OCI-LY3 (cell line): Measurements from ENCODE around the gene IDH2.
A peak's percentile ranks its signal among the peaks of the same experiment; 100 is the strongest.

Source experiments
- H2AFZ ChIP-seq: fragments of 200-600, 300-600 bp; shearing (Covaris generic); 2 replicates; pipeline ENCODE4 v1.6.0; 2014; ENCODE audit warnings: antibody characterized with exemption, low read depth, low read length
- H3K27ac ChIP-seq: fragments of 200-600, 300-600 bp; sonication (generic); 2 replicates; pipeline ENCODE4 v1.5.1; 2014; ENCODE audit warnings: mild to moderate bottlenecking, low read length, moderate library complexity, mixed read lengths
- H3K27me3 ChIP-seq: fragments of 200-600, 300-600 bp; sonication (generic); 2 replicates; pipeline ENCODE4 v1.6.1; 2014; ENCODE audit warnings: low read depth, low read length, mixed read lengths
- H3K36me3 ChIP-seq: fragments of 200-600, 300-600 bp; sonication (generic); replicated peaks from 2 replicates; pipeline ENCODE3; 2014; ENCODE audit warnings: low read depth, low read length, mixed read lengths
- H3K4me1 ChIP-seq: fragments of 300-600, 200-600 bp; sonication (generic); 2 replicates; pipeline ENCODE4 v1.6.1; 2014; ENCODE audit warnings: low read length, mixed read lengths
- H3K4me2 ChIP-seq: fragments of 200-600, 300-600 bp; sonication (generic); 2 replicates; pipeline ENCODE4 v1.6.1; 2014; ENCODE audit warnings: low read length, mixed read lengths
- H3K4me3 ChIP-seq: fragments of 300-600, 200-600 bp; sonication (generic); 2 replicates; pipeline ENCODE4 v1.5.1; 2014; ENCODE audit warnings: antibody characterized with exemption, mild to moderate bottlenecking, low read length, moderate library complexity
- H3K79me2 ChIP-seq: fragments of 300-600, 200-600 bp; shearing (Covaris generic); 2 replicates; pipeline ENCODE4 v1.6.1; 2014; ENCODE audit warnings: mild to moderate bottlenecking, low read length, mixed read lengths
- H3K9ac ChIP-seq: fragments of 300-600, 200-600 bp; shearing (Covaris generic); 2 replicates; pipeline ENCODE4 v1.6.0; 2014; ENCODE audit warnings: mild to moderate bottlenecking, low read length, moderate library complexity
- H3K9me3 ChIP-seq: fragments of 200-600, 300-600 bp; shearing (Covaris generic); 2 replicates; pipeline ENCODE4 v1.6.1; 2014; ENCODE audit warnings: low read length, mixed read lengths; ENCODE audit not compliant: insufficient read depth
- H4K20me1 ChIP-seq: fragments of 200-600, 300-600 bp; sonication (generic); 2 replicates; pipeline ENCODE4 v1.6.1; 2016; ENCODE audit warnings: low read length, mixed read lengths; ENCODE audit not compliant: insufficient read depth
- CTCF ChIP-seq: fragments of 200-600, 300-600 bp; sonication (generic); IDR thresholded peaks from 2 replicates; pipeline ENCODE4 v1.5.1; 2014; ENCODE audit warnings: antibody characterized with exemption, low read length, low read depth
- EZH2phosphoT487 ChIP-seq: fragments of 200-600 bp; shearing (Covaris generic); IDR thresholded peaks from 2 replicates; pipeline ENCODE4 v1.6.1; 2018; ENCODE audit warnings: antibody characterized with exemption, mixed run types, low read depth

Gene IDH2

DNA sequence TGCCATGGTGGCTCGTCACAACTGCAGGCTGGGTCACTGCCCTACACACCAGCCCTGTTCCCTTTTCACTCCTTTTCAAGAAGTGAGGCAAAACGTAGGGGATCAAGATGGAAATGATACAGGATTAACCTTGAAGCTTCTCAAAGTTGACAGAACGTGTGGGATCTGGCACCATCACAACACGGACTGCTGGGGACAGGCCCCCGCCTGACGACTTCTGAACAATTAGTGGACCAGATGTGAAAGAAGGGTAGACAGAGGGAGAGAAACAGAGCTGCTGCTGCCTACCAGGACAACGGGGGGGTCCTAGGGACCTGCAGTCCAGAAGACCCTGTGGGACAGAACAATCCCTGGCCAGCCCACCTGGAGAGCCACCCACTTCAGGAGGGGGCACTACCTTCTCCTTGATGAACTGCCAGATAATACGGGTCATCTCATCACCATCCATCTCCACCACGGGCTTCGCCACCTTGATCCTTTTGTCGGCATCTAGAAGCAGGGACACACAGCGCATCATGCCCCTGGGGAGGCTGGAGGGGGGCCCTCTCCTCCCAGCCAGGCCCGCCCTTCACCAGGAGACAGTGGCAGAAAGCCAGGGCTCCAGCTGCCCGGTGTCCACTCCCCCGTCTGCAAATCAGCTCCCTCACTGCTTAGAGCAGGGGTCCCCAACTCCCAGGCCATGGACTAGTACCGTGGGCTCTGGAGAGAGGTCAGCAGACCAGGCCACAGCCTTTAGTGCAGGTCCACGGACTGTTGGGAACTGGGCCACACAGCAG, 10.9 kb downstream of the IDH2 start:
- Histone ChIP-seq H3K79me2 (peaks cover 71% of the 10 kb centered on the region), H4K20me1 (peaks cover 65% of the 10 kb centered on the region), H3K36me3 (peaks cover 73% of the 10 kb centered on the region), H3K4me1 (peaks cover 14% of the 10 kb centered on the region), H3K4me3 (no peak overlapping the region), H3K27me3 (no peaks in the 10 kb centered on the region), H2AFZ (no peak overlapping the region), H3K27ac (no peak overlapping the region), H3K9me3 (no peaks in the 10 kb centered on the region), H3K4me2 (no peak overlapping the region), H3K9ac (no peak overlapping the region)
- TF ChIP-seq EZH2phosphoT487 = no peak

DNA sequence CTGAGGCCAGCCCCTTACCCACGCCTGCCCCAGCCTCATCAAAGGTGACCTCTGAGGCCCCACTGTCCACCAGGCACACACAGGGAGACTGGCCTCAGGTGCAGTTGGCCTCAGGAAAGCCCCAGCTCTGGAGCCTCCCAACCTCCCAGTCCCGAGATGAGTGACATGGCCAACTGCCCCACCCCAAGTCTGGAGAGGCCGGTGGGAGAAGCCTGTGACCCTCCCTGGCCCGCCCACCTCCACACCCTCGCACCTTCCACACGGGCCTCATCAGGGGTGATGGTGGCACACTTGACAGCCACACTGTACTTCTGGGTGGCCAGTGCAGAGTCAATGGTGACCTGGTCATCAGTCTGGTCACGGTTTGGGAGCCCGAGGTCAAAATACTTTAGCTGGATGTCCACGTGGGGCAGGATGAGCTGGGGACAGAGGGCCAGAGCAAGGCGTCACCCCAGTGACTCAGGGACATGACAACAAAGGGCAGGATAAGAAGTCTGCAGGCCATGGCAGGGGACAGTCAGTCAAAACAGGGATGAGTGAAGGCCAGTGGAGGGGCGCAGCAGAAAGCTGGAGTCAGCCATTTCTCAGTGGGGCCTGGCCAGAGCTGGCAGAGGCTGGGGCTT, 11.9 kb downstream of the IDH2 start:
- peaks cover 73% of the 10 kb centered on the region for H3K36me3 ChIP-seq

DNA sequence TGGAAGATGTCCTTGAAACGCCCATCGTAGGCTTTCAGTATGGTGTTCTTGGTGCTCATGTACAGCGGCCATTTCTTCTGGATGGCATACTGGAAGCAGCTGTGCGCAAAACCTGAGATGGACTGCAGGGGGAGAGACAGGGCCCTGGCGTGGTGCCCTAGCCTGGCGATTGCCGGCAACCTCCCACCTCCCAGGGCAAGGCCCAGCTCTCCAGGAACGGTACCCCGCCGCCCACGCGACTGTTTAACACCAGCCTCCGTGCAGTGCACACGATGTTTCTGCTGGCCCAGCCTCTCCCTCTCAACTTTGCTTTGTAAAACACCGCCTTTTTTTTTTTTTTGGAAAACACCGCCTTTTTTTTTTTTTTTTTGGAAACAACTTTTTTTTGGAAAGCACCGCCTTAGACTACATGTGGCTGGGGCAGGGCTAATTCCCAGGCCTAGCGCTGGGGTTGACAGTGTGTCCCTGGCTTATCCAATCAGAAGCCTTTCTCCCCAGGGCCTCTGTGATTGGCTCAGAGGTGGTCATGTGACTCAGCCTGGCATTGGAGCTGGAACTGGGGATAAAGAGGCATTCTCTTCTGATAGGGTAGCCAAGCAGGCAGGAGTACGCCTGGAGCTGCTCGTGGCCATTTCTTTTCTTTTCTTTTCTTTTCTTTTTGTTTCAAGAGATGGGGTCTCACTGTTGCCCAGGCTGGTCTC, 14.7 kb downstream of the IDH2 start:
- Histone ChIP-seq H3K9ac (no peak overlapping the region), H3K27ac (peak overlapping the region; percentile 3; the same call in 1 of the 2 replicates), H2AFZ (no peak overlapping the region), H4K20me1 (peaks cover 33% of the 10 kb centered on the region), H3K79me2 (peaks cover 39% of the 10 kb centered on the region), H3K9me3 (no peaks in the 10 kb centered on the region), H3K4me1 (no peaks in the 10 kb centered on the region), H3K4me2 (no peak overlapping the region), H3K27me3 (no peaks in the 10 kb centered on the region), H3K36me3 (peaks cover 79% of the 10 kb centered on the region), H3K4me3 (no peak overlapping the region)
- TF ChIP-seq EZH2phosphoT487 (no peak), CTCF (no peak; the same call in 1 of the 2 replicates)

More for the DNA sequence above, 11.9 kb downstream of the IDH2 start:
- H3K4me1 ChIP-seq = peaks cover 4% of the 10 kb centered on the region
- TF ChIP-seq CTCF = no peak
- no peak for TF ChIP-seq EZH2phosphoT487
- H3K79me2 ChIP-seq = peaks cover 65% of the 10 kb centered on the region
- H3K4me3 ChIP-seq = no peak overlapping the region
- no peak overlapping the region for H3K27ac ChIP-seq
- no peaks in the 10 kb centered on the region for H3K9me3 ChIP-seq
- H3K4me2 ChIP-seq = no peak overlapping the region
- H3K27me3 ChIP-seq = no peaks in the 10 kb centered on the region
- no peak overlapping the region for H3K9ac ChIP-seq
- no peak overlapping the region for H2AFZ ChIP-seq
- H4K20me1 ChIP-seq = peaks cover 55% of the 10 kb centered on the region

DNA sequence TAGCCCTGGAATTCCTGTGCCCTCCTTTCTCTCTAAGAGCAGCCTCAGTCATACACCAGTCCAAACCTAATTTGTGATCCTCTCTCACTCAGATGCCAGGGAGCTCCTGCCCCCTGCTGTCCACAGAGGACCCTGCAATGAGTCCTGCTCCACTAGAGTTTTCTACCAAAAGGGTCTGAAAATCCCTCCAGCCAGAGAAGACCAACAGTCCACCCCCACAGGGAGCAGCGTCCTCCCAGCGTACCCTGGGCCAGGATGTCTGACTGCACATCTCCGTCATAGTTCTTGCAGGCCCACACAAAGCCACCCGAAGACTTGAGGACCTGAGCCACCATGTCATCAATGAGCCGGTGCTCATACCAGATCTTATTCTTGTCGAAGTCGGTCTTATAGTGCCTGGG, 15.4 kb downstream of the IDH2 start:
- H3K4me1 ChIP-seq = no peaks in the 10 kb centered on the region
- no peaks in the 10 kb centered on the region for H3K9me3 ChIP-seq
- TF ChIP-seq CTCF (peak; percentile 88), EZH2phosphoT487 (no peak)
- H3K27me3 ChIP-seq = no peaks in the 10 kb centered on the region
- H3K27ac ChIP-seq = peak overlapping the region; percentile 3; the same call in 1 of the 2 replicates
- no peak overlapping the region for H3K4me2 ChIP-seq
- peaks cover 28% of the 10 kb centered on the region for H4K20me1 ChIP-seq
- no peak overlapping the region for H3K9ac ChIP-seq
- peaks cover 32% of the 10 kb centered on the region for H3K79me2 ChIP-seq
- no peak overlapping the region for H2AFZ ChIP-seq
- no peak overlapping the region for H3K4me3 ChIP-seq
- peaks cover 81% of the 10 kb centered on the region for H3K36me3 ChIP-seq
